Measurements from ENCODE around the gene DAD1. TPM values are rescaled to one million over a fixed set of nuclear protein-coding genes. Genes with fewer than 3 reads are reported as not detected.
"Not testable (repeated sequence)": the region's sequence is repeated elsewhere in the genome, so short reads cannot be mapped to it uniquely, and the experiment has no call there.

DAD1 gene
- total RNA-seq, 3 donors from 2014 or later: 192 to 238 (median 202) TPM

GRCh38 chr14:22629361-22629760 lies 40.3 kb upstream of the DAD1 start:
- no peak for DNase-seq (ENCODE audit: low spot score in 2 of 2)
- H3K9me3 ChIP-seq: no peaks in the 10 kb centered on the region
- no peak for TF ChIP-seq CTCF (IDR thresholded peaks at IDR 0.05)
- no peak for TF ChIP-seq POLR2A (IDR thresholded peaks at IDR 0.05)
- no peak for TF ChIP-seq POLR2AphosphoS5 (IDR thresholded peaks at IDR 0.05)
- intact Hi-C loops (cut with DNase I; ENCODE audit: low total_unique reads): no loop called here
- H3K36me3 ChIP-seq: no peaks in the 10 kb centered on the region
- no peaks in the 10 kb centered on the region for H3K4me1 ChIP-seq
- no peaks in the 10 kb centered on the region for H3K27me3 ChIP-seq
- no peak overlapping the region for H3K27ac ChIP-seq
- H3K4me3 ChIP-seq: no peak overlapping the region

GRCh38 chr14:22627506-22628263 lies 38.7 kb upstream of the DAD1 start:
- no peak overlapping the region for H3K4me3 ChIP-seq
- H3K9me3 ChIP-seq: no peaks in the 10 kb centered on the region
- H3K27me3 ChIP-seq: no peaks in the 10 kb centered on the region
- H3K4me1 ChIP-seq: no peaks in the 10 kb centered on the region
- H3K36me3 ChIP-seq: no peaks in the 10 kb centered on the region
- no peak for TF ChIP-seq CTCF (IDR thresholded peaks at IDR 0.05)
- no peak for TF ChIP-seq POLR2A (IDR thresholded peaks at IDR 0.05)
- no peak for TF ChIP-seq POLR2AphosphoS5 (IDR thresholded peaks at IDR 0.05)
- DNase-seq (ENCODE audit: low spot score in 2 of 2): no peak
- no peak overlapping the region for H3K27ac ChIP-seq
- intact Hi-C loops (cut with DNase I; ENCODE audit: low total_unique reads): no loop called here

GRCh38 chr14:22626590-22626989 lies 37.6 kb upstream of the DAD1 start:
- no peak for TF ChIP-seq POLR2A (IDR thresholded peaks at IDR 0.05)
- no peak for TF ChIP-seq POLR2AphosphoS5 (IDR thresholded peaks at IDR 0.05)
- no peak for TF ChIP-seq CTCF (IDR thresholded peaks at IDR 0.05)
- intact Hi-C loops (cut with DNase I; ENCODE audit: low total_unique reads): no loop called here
- no peaks in the 10 kb centered on the region for H3K36me3 ChIP-seq

GRCh38 chr14:22623047-22623446 lies 34.0 kb upstream of the DAD1 start:
- no peaks in the 10 kb centered on the region for H3K27me3 ChIP-seq
- H3K27ac ChIP-seq: no peak overlapping the region
- DNase-seq (ENCODE audit: low spot score in 2 of 2): no peak
- H3K4me1 ChIP-seq: no peaks in the 10 kb centered on the region
- no peaks in the 10 kb centered on the region for H3K9me3 ChIP-seq
- H3K36me3 ChIP-seq: no peaks in the 10 kb centered on the region
- no peak overlapping the region for H3K4me3 ChIP-seq
- TF ChIP-seq CTCF (IDR thresholded peaks at IDR 0.05): no peak
- no peak for TF ChIP-seq POLR2A (IDR thresholded peaks at IDR 0.05)
- no peak for TF ChIP-seq POLR2AphosphoS5 (IDR thresholded peaks at IDR 0.05)
- intact Hi-C loops (cut with DNase I; ENCODE audit: low total_unique reads): no loop called here

More at GRCh38 chr14:22626590-22626989, 37.6 kb upstream of the DAD1 start:
- DNase-seq (ENCODE audit: low spot score in 2 of 2): no peak
- Histone ChIP-seq H3K27ac (no peak overlapping the region), H3K9me3 (no peaks in the 10 kb centered on the region), H3K4me1 (no peaks in the 10 kb centered on the region), H3K4me3 (no peak overlapping the region), H3K27me3 (no peaks in the 10 kb centered on the region)

- no peaks in the 10 kb centered on the region for H3K27me3 ChIP-seq
- DNase-seq (ENCODE audit: low spot score in 2 of 2): no peak
- H3K27ac ChIP-seq: no peak overlapping the region
- no peaks in the 10 kb centered on the region for H3K9me3 ChIP-seq
- H3K4me1 ChIP-seq: no peaks in the 10 kb centered on the region
- H3K4me3 ChIP-seq: no peak overlapping the region
- intact Hi-C loops (cut with DNase I; ENCODE audit: low total_unique reads): no loop called here
- H3K36me3 ChIP-seq: no peaks in the 10 kb centered on the region
- TF ChIP-seq POLR2AphosphoS5 (IDR thresholded peaks at IDR 0.05) (no peak), POLR2A (IDR thresholded peaks at IDR 0.05) (no peak), CTCF (IDR thresholded peaks at IDR 0.05) (no peak)
Observed at GRCh38 chr14:22622255-22622654, 33.2 kb upstream of the DAD1 start.

- DNase-seq (ENCODE audit: low spot score in 2 of 2); H3K9me3 ChIP-seq; H3K36me3 ChIP-seq; H3K27me3 ChIP-seq; intact Hi-C loops (cut with DNase I; ENCODE audit: low total_unique reads); H3K4me1 ChIP-seq; H3K27ac ChIP-seq; H3K4me3 ChIP-seq: not testable (repeated sequence)
Observed at GRCh38 chr14:22615765-22616164, 26.7 kb upstream of the DAD1 start.
